ENCODE measurements around the gene TTLL5. TPM values are rescaled to one million over a fixed set of nuclear protein-coding genes. Genes with fewer than 3 reads are reported as not detected.

The TTLL5 gene
- total and polyA plus RNA-seq, 2 of the 4 experiments (the other 2 are of a cell fraction): 11.9 to 16.7 TPM

GRCh38 chr14:75636100-75636692, 24.9 kb upstream of the TTLL5 start:
- Histone ChIP-seq H3K9ac (ENCODE audit: low read depth, low read length) (no peak overlapping the region), H3K4me3 (ENCODE audit: insufficient read depth, low read depth, low read length) (no peak overlapping the region), H2AK9ac (replicated peaks; ENCODE audit: low read depth, low read length, poor library complexity) (peak overlapping the region; percentile 45), H2BK15ac (ENCODE audit: low read depth, low read length) (no peak overlapping the region), H3K23ac (ENCODE audit: low read depth, low read length) (no peak overlapping the region), H3K9me3 (ENCODE audit: control insufficient read depth, insufficient read depth, low read length) (no peaks in the 10 kb centered on the region), H2BK20ac (ENCODE audit: low read depth, low read length) (no peak overlapping the region), H4K5ac (ENCODE audit: low read depth, low read length) (no peak overlapping the region), H3K56ac (ENCODE audit: extremely low read depth, insufficient read depth, low read length) (no peak overlapping the region), H3K27ac (ENCODE audit: insufficient read depth, low read length) (no peak overlapping the region), H4K8ac (ENCODE audit: low read depth in 2 of 2, low read length in 2 of 2) (no peak overlapping the region), H3K4me2 (ENCODE audit: low read depth, low read length) (no peak overlapping the region), H3K18ac (ENCODE audit: low read depth, low read length) (no peak overlapping the region), H3K9me1 (ENCODE audit: insufficient read depth, low read length) (0 out of 2 replicates have a peak, but pooled peaks cover 6% of the 10 kb centered on the region), H3K14ac (replicated peaks; ENCODE audit: low read depth, low read length) (0 out of 2 replicates have a peak overlapping the region, but pooled peaks have one; percentile 45), H2BK5ac (ENCODE audit: low read depth, low read length, poor library complexity, severe bottlenecking) (no peak overlapping the region), H3K79me1 (ENCODE audit: low read depth in 1 of 2, low read length in 2 of 2) (no peaks in the 10 kb centered on the region), H3K27me3 (ENCODE audit: control insufficient read depth, insufficient read depth, low read length) (peaks cover 5% of the 10 kb centered on the region), H2AFZ (replicated peaks; ENCODE audit: low read length, poor library complexity) (peak overlapping the region; percentile 68), H3K4ac (ENCODE audit: low read depth, low read length) (no peak overlapping the region), H3K4me1 (ENCODE audit: control insufficient read depth, insufficient read depth, low read length) (peaks cover 2% of the 10 kb centered on the region; the same call in 1 of the 2 replicates), H2BK120ac (ENCODE audit: low read depth, low read length) (no peak overlapping the region), H3K36me3 (ENCODE audit: control insufficient read depth, insufficient read depth, low read length) (no peaks in the 10 kb centered on the region), H2AK5ac (ENCODE audit: low read depth, low read length) (no peak overlapping the region), H4K20me1 (ENCODE audit: insufficient read depth, low read length) (no peaks in the 10 kb centered on the region), H4K91ac (ENCODE audit: insufficient read depth, low read depth, low read length) (no peak overlapping the region)
- CTCF ChIA-PET: interaction anchor here (0.6 kb wide), 1 partner anchor 13 kb away, joined by 3 read pairs; no protein-coding TSS in a partner anchor
- POLR2A ChIA-PET (ENCODE audit: unreplicated experiment): no interaction called here
- intact Hi-C loops (cut with micrococcal nuclease): loop anchor here (5.0 kb wide), 1 partner anchor 39 kb away; no protein-coding TSS in a partner anchor
- DNase-seq (peak; percentile 32), ATAC-seq (ENCODE audit: low read depth) (peak; percentile 87)
- TF ChIP-seq USF2 (IDR thresholded peaks at IDR 0.05; ENCODE audit: low read depth, low read length) (peak; percentile 72), CEBPB (IDR thresholded peaks at IDR 0.05; ENCODE audit: low read depth, low read length) (no peak), ELK1 (IDR thresholded peaks at IDR 0.05; ENCODE audit: borderline replicate concordance, low read depth, low read length) (no peak), RAD21 (IDR thresholded peaks at IDR 0.05; ENCODE audit: low read length) (no peak)
- BruUV-seq (replicated peaks): no TSS peak
- in situ Hi-C loops (cut with MboI; ENCODE audit: low sequenced_read_pairs): no loop called here
- dilution Hi-C loops (cut with HindIII; ENCODE audit: low sequenced_read_pairs, unreplicated experiment): no loop called here
- 60% methylated on average over 5 of the region's 13 CpGs; no CpG with 5 or more reads in 1 of the 2 experiments for WGBS, 2 experiments (ENCODE audit: extremely low coverage in 2 of 2, insufficient read length in 1 of 2)
